ENCODE measurements around the gene TAF5L. TPM values are rescaled to one million over a fixed set of nuclear protein-coding genes. Genes with fewer than 3 reads are reported as not detected.

Gene TAF5L
- total and polyA plus RNA-seq, 10 of the 15 experiments (the other 5 are each of a cell fraction or from before 2014, with no cell fraction given): 1.1 to 26.2 (median 19.1) TPM

DNA sequence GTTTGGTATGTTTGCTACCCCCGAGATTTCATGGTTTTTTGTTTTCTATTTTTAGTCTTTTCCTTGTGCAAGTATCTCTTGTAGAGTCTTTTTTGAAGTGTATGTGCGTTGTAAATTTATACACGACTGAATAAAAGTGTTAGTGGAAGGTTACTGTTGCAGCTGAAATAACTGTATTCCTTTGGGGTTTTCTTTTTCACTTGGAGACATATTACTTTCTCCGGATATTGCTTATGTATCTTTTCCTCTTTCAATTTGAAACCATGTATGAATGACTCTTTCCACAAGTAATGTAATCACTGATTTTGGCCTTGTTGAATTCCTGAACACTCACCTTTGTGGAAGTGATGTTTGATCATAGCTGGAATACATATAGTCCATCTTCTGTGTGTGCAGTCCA is 1.1 kb upstream of the TAF5L start (continued):
- TF ChIP-seq ZNF384 (IDR thresholded peaks at IDR 0.05; ENCODE audit: borderline replicate concordance, low read depth, low read length): no peak
- TF ChIP-seq, protein P1, sequence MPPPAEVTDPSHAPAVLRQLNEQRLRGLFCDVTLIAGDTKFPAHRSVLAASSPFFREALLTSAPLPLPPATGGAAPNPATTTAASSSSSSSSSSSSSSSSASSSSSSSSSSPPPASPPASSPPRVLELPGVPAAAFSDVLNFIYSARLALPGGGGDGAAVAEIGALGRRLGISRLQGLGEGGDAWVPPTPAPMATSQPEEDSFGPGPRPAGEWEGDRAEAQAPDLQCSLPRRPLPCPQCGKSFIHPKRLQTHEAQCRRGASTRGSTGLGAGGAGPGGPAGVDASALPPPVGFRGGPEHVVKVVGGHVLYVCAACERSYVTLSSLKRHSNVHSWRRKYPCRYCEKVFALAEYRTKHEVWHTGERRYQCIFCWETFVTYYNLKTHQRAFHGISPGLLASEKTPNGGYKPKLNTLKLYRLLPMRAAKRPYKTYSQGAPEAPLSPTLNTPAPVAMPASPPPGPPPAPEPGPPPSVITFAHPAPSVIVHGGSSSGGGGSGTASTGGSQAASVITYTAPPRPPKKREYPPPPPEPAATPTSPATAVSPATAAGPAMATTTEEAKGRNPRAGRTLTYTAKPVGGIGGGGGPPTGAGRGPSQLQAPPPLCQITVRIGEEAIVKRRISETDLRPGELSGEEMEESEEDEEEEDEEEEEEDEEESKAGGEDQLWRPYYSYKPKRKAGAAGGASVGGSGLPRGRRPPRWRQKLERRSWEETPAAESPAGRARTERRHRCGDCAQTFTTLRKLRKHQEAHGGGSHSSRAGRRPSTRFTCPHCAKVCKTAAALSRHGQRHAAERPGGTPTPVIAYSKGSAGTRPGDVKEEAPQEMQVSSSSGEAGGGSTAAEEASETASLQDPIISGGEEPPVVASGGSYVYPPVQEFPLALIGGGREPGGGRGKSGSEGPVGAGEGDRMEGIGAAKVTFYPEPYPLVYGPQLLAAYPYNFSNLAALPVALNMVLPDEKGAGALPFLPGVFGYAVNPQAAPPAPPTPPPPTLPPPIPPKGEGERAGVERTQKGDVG (CRISPR knock-in tag; IDR thresholded peaks at IDR 0.05): no peak
- no peak for TF ChIP-seq FOXK2 (IDR thresholded peaks at IDR 0.05)
- no peak for TF ChIP-seq TAF1 (IDR thresholded peaks at IDR 0.05; ENCODE audit: borderline replicate concordance, low read depth, low read length)
- TF ChIP-seq, protein P2, sequence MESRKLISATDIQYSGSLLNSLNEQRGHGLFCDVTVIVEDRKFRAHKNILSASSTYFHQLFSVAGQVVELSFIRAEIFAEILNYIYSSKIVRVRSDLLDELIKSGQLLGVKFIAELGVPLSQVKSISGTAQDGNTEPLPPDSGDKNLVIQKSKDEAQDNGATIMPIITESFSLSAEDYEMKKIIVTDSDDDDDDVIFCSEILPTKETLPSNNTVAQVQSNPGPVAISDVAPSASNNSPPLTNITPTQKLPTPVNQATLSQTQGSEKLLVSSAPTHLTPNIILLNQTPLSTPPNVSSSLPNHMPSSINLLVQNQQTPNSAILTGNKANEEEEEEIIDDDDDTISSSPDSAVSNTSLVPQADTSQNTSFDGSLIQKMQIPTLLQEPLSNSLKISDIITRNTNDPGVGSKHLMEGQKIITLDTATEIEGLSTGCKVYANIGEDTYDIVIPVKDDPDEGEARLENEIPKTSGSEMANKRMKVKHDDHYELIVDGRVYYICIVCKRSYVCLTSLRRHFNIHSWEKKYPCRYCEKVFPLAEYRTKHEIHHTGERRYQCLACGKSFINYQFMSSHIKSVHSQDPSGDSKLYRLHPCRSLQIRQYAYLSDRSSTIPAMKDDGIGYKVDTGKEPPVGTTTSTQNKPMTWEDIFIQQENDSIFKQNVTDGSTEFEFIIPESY (IDR thresholded peaks at IDR 0.05): no peak
- no peak for TF ChIP-seq NR2C1 (IDR thresholded peaks at IDR 0.05)

Measured in GM12878 (cell line).